ENCODE results near the gene OR51D1.

The OR51D1 gene

DNA sequence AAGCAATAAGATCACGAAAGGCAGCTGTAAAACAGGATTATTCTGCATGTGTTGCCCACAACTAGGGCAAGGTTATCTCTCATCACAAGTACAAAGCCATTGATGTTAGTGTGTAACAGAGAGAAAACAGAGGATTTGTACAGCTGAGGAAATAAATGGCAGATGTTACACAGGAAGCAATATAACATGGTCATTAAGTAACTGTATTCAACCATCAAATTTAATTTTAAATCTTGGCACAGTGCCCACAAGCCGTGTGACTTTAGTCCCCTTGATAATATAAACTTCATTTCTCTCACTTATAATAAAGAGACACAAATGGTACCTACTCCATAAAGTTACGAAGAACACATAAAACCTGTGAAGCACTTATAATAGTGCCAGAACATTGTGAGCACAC lies 43.1 kb downstream of the OR51D1 start:
- Histone ChIP-seq H3K27me3 (ENCODE audit: control insufficient read depth, insufficient read depth, low read length) (0 out of 2 replicates have a peak, but pooled peaks cover 2% of the 10 kb centered on the region), H3K9me3 (ENCODE audit: control insufficient read depth, insufficient read depth, low read depth, low read length) (no peaks in the 10 kb centered on the region), H3K9ac (ENCODE audit: low read length) (no peak overlapping the region), H3K36me3 (ENCODE audit: control insufficient read depth, insufficient read depth, low read length) (no peaks in the 10 kb centered on the region), H3K4me3 (ENCODE audit: low read depth, low read length) (no peak overlapping the region), H3K4me1 (ENCODE audit: control insufficient read depth, insufficient read depth, low read length) (no peaks in the 10 kb centered on the region), H3K27ac (ENCODE audit: low read depth, low read length) (no peak overlapping the region)

DNA sequence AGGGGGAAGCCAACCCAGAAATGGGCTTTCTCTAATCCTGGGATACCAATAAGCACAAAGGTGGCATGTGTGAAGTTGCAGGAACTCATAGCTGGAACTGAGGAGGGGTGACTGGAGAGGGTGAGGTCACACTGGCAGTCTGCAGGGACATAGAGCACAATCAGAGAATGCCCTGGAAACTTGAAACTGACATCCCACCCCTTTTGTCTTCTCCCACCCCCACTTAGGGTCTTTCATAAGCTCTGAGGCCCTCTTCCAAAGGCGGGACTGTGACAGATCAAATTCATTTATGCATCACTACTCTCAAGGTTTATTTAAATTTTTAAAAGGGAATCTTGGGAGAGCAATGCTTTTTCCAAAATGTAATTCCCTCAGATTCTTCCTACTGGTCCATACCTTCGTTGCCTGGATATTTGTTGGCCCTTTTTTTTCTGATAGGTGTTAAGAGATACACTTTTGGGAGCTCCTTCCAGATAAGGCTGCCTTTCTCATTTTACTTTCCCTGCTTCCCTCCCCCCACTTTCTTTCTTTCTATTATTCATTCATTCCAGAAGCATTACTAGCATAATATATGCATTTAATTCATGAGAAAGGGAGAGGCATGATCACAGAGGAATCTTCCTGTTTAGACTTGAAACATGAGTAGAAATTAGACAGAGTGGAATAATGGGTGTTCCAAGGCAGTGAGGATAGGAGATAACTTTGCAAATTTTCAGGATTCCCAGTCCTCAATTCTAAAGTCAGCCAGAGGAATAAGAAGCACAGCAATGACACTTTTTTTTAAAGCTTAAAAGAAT lies 45.5 kb downstream of the OR51D1 start:
- Histone ChIP-seq H3K4me1 (ENCODE audit: control insufficient read depth, insufficient read depth, low read length) (no peaks in the 10 kb centered on the region), H3K27ac (ENCODE audit: low read depth, low read length) (no peak overlapping the region), H3K4me3 (ENCODE audit: low read depth, low read length) (no peak overlapping the region), H3K27me3 (ENCODE audit: control insufficient read depth, insufficient read depth, low read length) (0 out of 2 replicates have a peak, but pooled peaks cover 2% of the 10 kb centered on the region), H3K9ac (ENCODE audit: low read length) (no peak overlapping the region), H3K9me3 (ENCODE audit: control insufficient read depth, insufficient read depth, low read depth, low read length) (no peaks in the 10 kb centered on the region), H3K36me3 (ENCODE audit: control insufficient read depth, insufficient read depth, low read length) (no peaks in the 10 kb centered on the region)

- H3K4me1 ChIP-seq (ENCODE audit: control insufficient read depth, insufficient read depth, low read length): no peaks in the 10 kb centered on the region
- no peak overlapping the region for H3K4me3 ChIP-seq (ENCODE audit: low read depth, low read length)
- no peak overlapping the region for H3K9ac ChIP-seq (ENCODE audit: low read length)
- H3K27ac ChIP-seq (ENCODE audit: low read depth, low read length): no peak overlapping the region
- no peaks in the 10 kb centered on the region for H3K9me3 ChIP-seq (ENCODE audit: control insufficient read depth, insufficient read depth, low read depth, low read length)
- 0 out of 2 replicates have a peak, but pooled peaks cover 2% of the 10 kb centered on the region for H3K27me3 ChIP-seq (ENCODE audit: control insufficient read depth, insufficient read depth, low read length)
- H3K36me3 ChIP-seq (ENCODE audit: control insufficient read depth, insufficient read depth, low read length): no peaks in the 10 kb centered on the region
Observed at GRCh38 chr11:4684631-4685285, 47.5 kb downstream of the OR51D1 start.

All from HUES6 (cell line).